GM12872 (cell line): ENCODE results near the gene ZNF625.

ENCODE experiments used
- CTCF ChIP-seq: IDR thresholded peaks from 3 replicates; pipeline ENCODE4 v1.5.1; 2011; ENCODE audit warnings: low read depth, mild to moderate bottlenecking, low read length, moderate library complexity; ENCODE audit not compliant: insufficient read depth

ZNF625 gene

DNA sequence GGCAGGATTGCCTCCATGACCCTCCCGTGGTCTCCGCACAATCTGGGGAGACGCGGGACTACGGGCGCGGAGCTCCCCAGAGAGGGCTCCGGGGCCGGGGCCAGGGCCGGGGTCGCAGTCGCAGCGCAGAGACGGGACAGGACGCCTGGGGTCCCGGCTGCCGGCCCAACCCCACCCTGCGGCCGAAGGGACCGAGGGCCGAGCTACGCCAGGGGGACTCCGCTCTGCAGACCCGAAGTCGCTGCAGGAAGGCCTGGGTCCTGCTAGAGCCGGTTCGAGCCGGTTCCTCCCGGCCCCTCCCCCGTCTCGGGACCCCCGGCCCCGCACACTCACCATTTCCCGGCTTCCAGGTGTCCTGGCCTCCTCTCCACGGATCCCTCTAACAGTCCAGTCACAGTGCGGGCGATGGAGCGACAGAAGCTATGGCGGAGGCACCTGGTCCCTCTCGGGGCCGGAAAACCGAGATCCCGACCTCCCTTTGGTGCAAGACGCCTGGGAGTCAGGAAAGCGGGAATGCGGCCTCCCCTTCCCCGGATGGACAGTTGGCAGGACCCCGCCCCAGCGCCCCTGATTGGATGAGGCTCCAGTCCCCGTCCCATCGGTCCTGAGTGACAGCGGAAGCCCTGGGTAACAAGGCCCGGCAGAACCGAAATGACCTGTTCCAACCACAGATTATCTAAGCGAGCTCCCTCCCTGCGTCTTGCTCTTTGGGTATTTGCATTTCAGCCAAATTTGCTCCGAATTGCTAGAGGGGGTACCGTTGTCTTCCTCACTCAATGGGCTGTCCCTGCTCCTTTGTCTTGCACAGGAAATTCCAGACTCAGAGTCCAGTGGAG, at the start of gene ZNF625:
ZNF625 (minus strand) TSS at position 512 of the 836 bp plus-strand sequence; CDS start at position 336, 176 bp downstream.
- TF ChIP-seq CTCF: no peak

- TF ChIP-seq CTCF: no peak
Measured at GRCh38 chr19:12205296-12205695, 48.8 kb upstream of the ZNF625 start.

DNA sequence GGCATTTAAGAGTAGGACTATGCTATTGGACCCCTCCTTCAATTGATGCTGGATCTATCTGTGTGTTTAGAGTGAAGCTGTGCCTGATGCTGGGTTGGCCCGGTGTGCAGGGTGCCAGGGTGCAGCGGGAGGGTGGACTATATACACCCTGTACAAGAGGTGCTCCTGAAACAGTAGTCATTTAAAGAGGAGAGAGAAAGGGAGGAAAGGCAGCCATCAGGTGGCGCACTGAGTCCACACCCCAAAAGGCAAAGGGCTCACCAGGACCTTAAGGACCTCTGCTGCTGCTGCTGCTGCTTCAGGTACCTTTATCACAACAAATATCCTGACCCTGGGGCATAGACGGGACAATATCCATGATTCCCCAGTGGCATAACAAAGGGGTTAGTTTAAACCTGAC, 45.7 kb upstream of the ZNF625 start:
- TF ChIP-seq CTCF: peak; percentile 39; the same call in 1 of the 3 replicates

DNA sequence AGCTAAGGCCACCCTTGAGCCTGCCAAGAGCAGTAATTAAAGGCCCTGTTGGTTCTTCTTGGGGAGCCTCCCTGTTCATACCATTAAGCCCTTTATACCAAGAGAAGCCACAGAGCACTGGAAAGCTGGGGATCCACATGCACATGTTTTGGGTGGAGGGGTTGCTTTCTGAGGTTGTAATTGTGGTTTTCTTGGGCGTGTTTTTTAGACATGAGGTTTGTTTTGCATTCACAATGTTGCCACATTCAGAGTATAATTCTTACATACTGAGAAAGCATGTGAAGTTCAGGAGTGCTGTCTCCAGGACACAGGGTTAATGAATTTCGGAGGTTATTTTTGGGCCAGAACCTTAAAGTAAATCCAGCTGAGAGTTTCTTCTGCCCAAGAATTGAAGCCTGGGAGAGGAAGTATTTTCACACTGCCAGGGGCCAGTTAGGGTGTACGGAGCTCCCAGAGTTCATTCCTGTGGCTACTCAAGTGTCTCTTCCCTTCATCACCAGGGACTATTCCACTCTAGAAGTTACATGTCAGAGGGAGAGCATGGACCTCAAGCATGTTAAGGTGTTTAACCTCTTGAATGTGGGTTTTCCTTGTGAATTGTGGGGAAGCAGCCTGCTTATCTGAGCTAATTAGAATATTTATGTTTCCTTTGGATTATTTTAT, 43.4 kb upstream of the ZNF625 start:
- no peak for TF ChIP-seq CTCF

- TF ChIP-seq CTCF: no peak
Measured at GRCh38 chr19:12198136-12198535, 41.6 kb upstream of the ZNF625 start.

DNA sequence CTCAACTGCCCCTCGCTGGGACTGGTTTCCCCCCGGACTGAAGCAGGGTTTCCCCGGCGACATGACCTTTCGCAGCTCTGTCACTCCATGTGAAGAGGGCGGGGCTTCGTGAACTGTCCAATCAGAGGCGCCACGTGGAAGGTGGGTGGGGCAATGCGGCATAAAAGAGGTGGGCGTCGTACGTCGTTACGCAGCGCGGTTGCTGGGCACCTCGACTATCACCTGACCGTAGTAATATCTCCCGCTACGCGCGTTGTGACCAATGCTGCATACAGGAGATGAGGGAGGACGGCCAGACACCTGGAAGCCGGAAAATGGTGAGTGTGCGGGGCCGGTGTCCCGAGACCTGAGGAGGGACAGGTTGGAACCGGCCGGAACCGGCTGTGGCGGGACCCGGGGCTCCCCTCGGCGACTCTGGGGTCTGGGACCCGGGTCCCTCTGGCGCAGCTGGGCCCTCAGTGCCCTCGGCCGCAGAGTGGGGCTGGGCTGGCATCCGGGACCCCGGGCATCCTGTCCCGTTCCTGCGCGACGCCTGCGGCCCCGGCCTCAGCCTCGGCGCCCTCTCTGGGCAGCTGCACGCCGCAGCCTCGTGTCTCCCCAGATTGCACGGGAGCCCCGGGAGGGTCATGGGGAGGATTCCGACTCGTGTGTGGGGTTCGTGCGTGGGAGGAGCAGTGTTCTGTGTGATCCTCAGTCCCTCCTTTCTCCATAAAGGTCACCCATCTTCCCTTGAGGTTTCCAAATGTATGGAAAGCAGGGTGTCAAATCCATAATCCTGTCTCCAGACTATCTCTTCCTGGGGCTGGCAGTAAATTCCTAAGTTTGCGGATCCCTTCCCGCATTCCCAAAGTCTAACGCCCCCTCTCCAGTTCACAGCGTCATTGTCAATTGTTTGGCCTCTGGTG, 38.5 kb upstream of the ZNF625 start:
- no peak for TF ChIP-seq CTCF

GRCh38 chr19:12187625-12188024, 31.1 kb upstream of the ZNF625 start:
- no peak for TF ChIP-seq CTCF
